BJ (cell line): Measurements from ENCODE around the gene DCLK1. TPM values are rescaled to one million over a fixed set of nuclear protein-coding genes. Genes with fewer than 3 reads are reported as not detected.

Experiments used
- CTCF ChIA-PET: fragments of 350-600 bp; formaldehyde crosslinking; extraction: SDS; loops from one replicate; lab custom pipeline; 2021; ENCODE audit warnings: antibody characterized with exemption, inconsistent platforms; lab: Yijun Ruan, JAX
- POLR2A ChIA-PET: fragments of 300-600 bp; sonication (Branson Sonifier 250); formaldehyde crosslinking; extraction: SDS; loops from one replicate; lab custom pipeline; 2021; ENCODE audit warnings: antibody characterized with exemption; lab: Charles Lee
- DNase-seq: peaks from one replicate; pipeline ENCODE4 v3.0.0-alpha.2; 2011; ENCODE audit warnings: low read depth
- H3K27me3 ChIP-seq: 2 replicates; pipeline ENCODE4 v1.6.0; 2011; ENCODE audit warnings: low read length; ENCODE audit not compliant: control insufficient read depth, insufficient read depth
- H3K36me3 ChIP-seq: 2 replicates; pipeline ENCODE4 v1.5.1; 2011; ENCODE audit warnings: low read length; ENCODE audit not compliant: control insufficient read depth, insufficient read depth
- H3K4me3 ChIP-seq: 2 replicates; pipeline ENCODE4 v1.5.1; 2011; ENCODE audit warnings: low read depth, mild to moderate bottlenecking, control low read depth, low read length
- CTCF ChIP-seq: IDR thresholded peaks from 2 replicates; pipeline ENCODE4 v1.5.1; 2011; ENCODE audit warnings: low read depth, mild to moderate bottlenecking, control low read depth, inconsistent platforms, low read length, moderate library complexity; ENCODE audit not compliant: insufficient read depth
- polyA plus RNA-seq: library from polyadenylated mRNA; depleted of rRNA; stranded (reverse); fragments of >200 nt; gene quantifications from 2 replicates; pipeline ENCODE4 v1.2.3, GENCODE V29; 2011

The DCLK1 gene
- polyA plus RNA-seq, 1 experiment = 1.1 TPM

GRCh38 chr13:35743165-35743564 lies 388.0 kb downstream of the DCLK1 start:
- POLR2A ChIA-PET = no interaction called here
- Histone ChIP-seq H3K36me3 (no peaks in the 10 kb centered on the region), H3K4me3 (no peak overlapping the region), H3K27me3 (no peaks in the 10 kb centered on the region)
- no peak for DNase-seq
- TF ChIP-seq CTCF = no peak
- CTCF ChIA-PET = no interaction called here

GRCh38 chr13:35741657-35742056 lies 389.5 kb downstream of the DCLK1 start:
- Histone ChIP-seq H3K4me3 (no peak overlapping the region), H3K27me3 (no peaks in the 10 kb centered on the region), H3K36me3 (no peaks in the 10 kb centered on the region)
- TF ChIP-seq CTCF = no peak
- DNase-seq = no peak
- CTCF ChIA-PET = interaction anchor here (1.5 kb wide), 1 partner anchor 9 kb away, joined by 4 read pairs; no protein-coding TSS in a partner anchor
- POLR2A ChIA-PET = no interaction called here

- Histone ChIP-seq H3K27me3 (no peaks in the 10 kb centered on the region), H3K4me3 (no peak overlapping the region), H3K36me3 (no peaks in the 10 kb centered on the region)
- CTCF ChIA-PET = interaction anchor here (1.0 kb wide), 1 partner anchor 16 kb away, joined by 3 read pairs; no protein-coding TSS in a partner anchor
- no peak for DNase-seq
- TF ChIP-seq CTCF = no peak
- POLR2A ChIA-PET = no interaction called here
Measured at GRCh38 chr13:35736876-35737275, 394.3 kb downstream of the DCLK1 start.

- Histone ChIP-seq H3K36me3 (no peaks in the 10 kb centered on the region), H3K4me3 (no peak overlapping the region), H3K27me3 (no peaks in the 10 kb centered on the region)
- ChIA-PET CTCF (interaction anchor here (1.0 kb wide), 1 partner anchor 542 kb away, joined by 3 read pairs; no protein-coding TSS in a partner anchor), POLR2A (no interaction called here)
- TF ChIP-seq CTCF = no peak
- no peak for DNase-seq
Measured at GRCh38 chr13:35733827-35734226, 397.4 kb downstream of the DCLK1 start.

- no peaks in the 10 kb centered on the region for H3K36me3 ChIP-seq
- POLR2A ChIA-PET = no interaction called here
- H3K27me3 ChIP-seq = no peaks in the 10 kb centered on the region
- DNase-seq = no peak
- CTCF ChIA-PET = interaction anchor here (0.9 to 1.7 kb wide), 5 partner anchors 9 to 541 kb away, joined by 3 to 5 read pairs (median 3); no protein-coding TSS in a partner anchor
- H3K4me3 ChIP-seq = no peak overlapping the region
- no peak for TF ChIP-seq CTCF
Measured at GRCh38 chr13:35732565-35732964, 398.6 kb downstream of the DCLK1 start.
